A673 (cell line): ENCODE data around the gene AADACL4. TPM values are rescaled to one million over a fixed set of nuclear protein-coding genes. Genes with fewer than 3 reads are reported as not detected.

Experiments used
- BruUV-seq: library from RNA; stranded (reverse); fragments of 400-500 nt; replicated peaks from 2 replicates; lab custom pipeline; 2021; lab: Mats Ljungman, UMichigan
- CTCF ChIA-PET: fragments of 300-600 bp; sonication (Branson Sonifier 250); formaldehyde crosslinking; loops from one replicate; lab custom pipeline; 2022; ENCODE audit warnings: antibody characterized with exemption; lab: Charles Lee
- POLR2A ChIA-PET: fragments of 300-600 bp; sonication (Branson Sonifier 250); formaldehyde crosslinking; loops from one replicate; lab custom pipeline; 2022; ENCODE audit warnings: antibody characterized with exemption; ENCODE audit not compliant: low non-redundant PET; lab: Charles Lee
- DNase-seq: peaks from one replicate; pipeline ENCODE4 v3.0.0-alpha.2; 2015; ENCODE audit warnings: low spot score
- H3K27ac ChIP-seq: fragments of 200-600 bp; sonication (generic); 2 replicates; pipeline ENCODE4 v1.5.1; 2016; ENCODE audit warnings: mixed run types, low read depth, mild to moderate bottlenecking, mixed read lengths, antibody characterized with exemption, low read length; ENCODE audit not compliant: poor library complexity, severe bottlenecking
- H3K27me3 ChIP-seq: fragments of 200-600 bp; sonication (generic); replicated peaks from 2 replicates; pipeline ENCODE4 v1.6.1; 2017; ENCODE audit warnings: mixed run types, low read depth, mild to moderate bottlenecking, mixed read lengths, antibody characterized with exemption, low read length; ENCODE audit not compliant: insufficient read depth, poor library complexity
- H3K36me3 ChIP-seq: fragments of 200-600 bp; sonication (generic); 2 replicates; pipeline ENCODE4 v1.6.1; 2016; ENCODE audit warnings: mixed run types, mild to moderate bottlenecking, mixed read lengths, antibody characterized with exemption, low read length; ENCODE audit not compliant: insufficient read depth, poor library complexity, severe bottlenecking
- H3K4me1 ChIP-seq: fragments of 200-600 bp; sonication (generic); 2 replicates; pipeline ENCODE4 v1.6.1; 2017; ENCODE audit warnings: mixed run types, mild to moderate bottlenecking, mixed read lengths, antibody characterized with exemption, low read length; ENCODE audit not compliant: insufficient read depth, poor library complexity, severe bottlenecking
- H3K4me3 ChIP-seq: fragments of 200-600 bp; sonication (generic); 2 replicates; pipeline ENCODE4 v1.5.1; 2016; ENCODE audit warnings: low read depth, mixed run types, mild to moderate bottlenecking, mixed read lengths, low read length; ENCODE audit not compliant: poor library complexity, severe bottlenecking
- H3K9me3 ChIP-seq: fragments of 200-600 bp; sonication (generic); 2 replicates; pipeline ENCODE4 v1.6.1; 2016; ENCODE audit warnings: mixed run types, low read depth, mild to moderate bottlenecking, mixed read lengths, antibody characterized with exemption, low read length; ENCODE audit not compliant: poor library complexity, severe bottlenecking
- EZH2 ChIP-seq: fragments of 200-600 bp; sonication (generic); IDR thresholded peaks from 2 replicates; pipeline ENCODE4 v1.6.1; 2017; ENCODE audit warnings: borderline replicate concordance, low read depth, mild to moderate bottlenecking, mixed read lengths, antibody characterized with exemption, low read length; ENCODE audit not compliant: poor library complexity, severe bottlenecking
- intact Hi-C: fragments of 100-400 bp; cut with micrococcal nuclease; formaldehyde crosslinking; loops from one replicate; pipeline ENCODE4 v1.10.0; 2022; ENCODE audit not compliant: unreplicated experiment
- total RNA-seq: library from RNA; stranded (reverse); gene quantifications from 2 replicates; pipeline ENCODE4 v1.2.3, GENCODE V29; 2021
- TF ChIP-seq, protein P1 (sequence below): fragments of 300-800, 200-600 bp; sonication (generic); conservative IDR thresholded peaks from 2 replicates; pipeline ENCODE4 v1.5.1; 2017; ENCODE audit warnings: low read depth, mild to moderate bottlenecking, antibody characterized with exemption, low read length, moderate library complexity, mixed read lengths

Gene AADACL4
- total RNA-seq, 1 experiment from 2014 or later: 0.43 TPM

DNA sequence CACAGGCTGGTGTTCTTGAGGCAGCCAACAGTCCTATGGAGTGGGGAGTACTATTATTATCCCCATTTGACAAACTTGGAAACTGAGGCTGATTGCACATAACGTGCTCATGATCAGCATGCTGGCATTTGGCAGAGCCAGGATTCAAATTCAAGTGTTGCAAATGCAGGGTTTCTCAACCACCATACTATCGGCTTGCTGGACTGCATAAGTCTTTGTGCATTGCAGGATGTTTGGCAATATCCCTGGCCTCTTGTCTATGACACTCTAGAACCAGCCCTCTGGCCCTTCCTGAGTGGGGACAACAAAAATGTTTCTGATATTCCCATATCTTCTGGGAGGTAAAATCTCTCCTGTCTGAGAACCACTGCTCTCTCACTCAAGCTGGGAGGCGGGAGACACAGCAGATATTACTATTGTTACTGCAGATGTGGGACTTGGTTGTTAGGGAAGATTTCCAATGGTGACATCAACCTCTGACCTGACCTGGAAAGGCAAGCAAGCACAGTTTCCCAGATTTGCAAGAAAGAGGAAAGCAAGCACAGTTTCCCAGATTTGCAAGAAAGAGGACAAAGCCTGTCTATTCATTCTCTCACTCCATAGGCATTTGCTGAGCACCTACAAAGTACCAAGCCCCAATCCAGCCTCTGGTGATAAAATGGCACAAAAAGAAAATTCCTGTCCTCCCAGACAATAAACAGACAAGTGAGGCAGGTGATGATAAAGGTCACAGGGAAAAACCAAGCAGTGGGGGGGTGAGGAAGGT, 71.0 kb downstream of the AADACL4 start:
- ChIA-PET CTCF (no interaction called here), POLR2A (no interaction called here)
- Histone ChIP-seq H3K27me3 (no peaks in the 10 kb centered on the region), H3K27ac (no peak overlapping the region), H3K9me3 (no peaks in the 10 kb centered on the region), H3K4me1 (peaks cover 6% of the 10 kb centered on the region), H3K4me3 (no peak overlapping the region), H3K36me3 (no peaks in the 10 kb centered on the region)
- DNase-seq: no peak
- BruUV-seq: no TSS peak
- TF ChIP-seq, protein P1, sequence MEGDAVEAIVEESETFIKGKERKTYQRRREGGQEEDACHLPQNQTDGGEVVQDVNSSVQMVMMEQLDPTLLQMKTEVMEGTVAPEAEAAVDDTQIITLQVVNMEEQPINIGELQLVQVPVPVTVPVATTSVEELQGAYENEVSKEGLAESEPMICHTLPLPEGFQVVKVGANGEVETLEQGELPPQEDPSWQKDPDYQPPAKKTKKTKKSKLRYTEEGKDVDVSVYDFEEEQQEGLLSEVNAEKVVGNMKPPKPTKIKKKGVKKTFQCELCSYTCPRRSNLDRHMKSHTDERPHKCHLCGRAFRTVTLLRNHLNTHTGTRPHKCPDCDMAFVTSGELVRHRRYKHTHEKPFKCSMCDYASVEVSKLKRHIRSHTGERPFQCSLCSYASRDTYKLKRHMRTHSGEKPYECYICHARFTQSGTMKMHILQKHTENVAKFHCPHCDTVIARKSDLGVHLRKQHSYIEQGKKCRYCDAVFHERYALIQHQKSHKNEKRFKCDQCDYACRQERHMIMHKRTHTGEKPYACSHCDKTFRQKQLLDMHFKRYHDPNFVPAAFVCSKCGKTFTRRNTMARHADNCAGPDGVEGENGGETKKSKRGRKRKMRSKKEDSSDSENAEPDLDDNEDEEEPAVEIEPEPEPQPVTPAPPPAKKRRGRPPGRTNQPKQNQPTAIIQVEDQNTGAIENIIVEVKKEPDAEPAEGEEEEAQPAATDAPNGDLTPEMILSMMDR: no peak
- TF ChIP-seq EZH2: no peak
- intact Hi-C loops: no loop called here

DNA sequence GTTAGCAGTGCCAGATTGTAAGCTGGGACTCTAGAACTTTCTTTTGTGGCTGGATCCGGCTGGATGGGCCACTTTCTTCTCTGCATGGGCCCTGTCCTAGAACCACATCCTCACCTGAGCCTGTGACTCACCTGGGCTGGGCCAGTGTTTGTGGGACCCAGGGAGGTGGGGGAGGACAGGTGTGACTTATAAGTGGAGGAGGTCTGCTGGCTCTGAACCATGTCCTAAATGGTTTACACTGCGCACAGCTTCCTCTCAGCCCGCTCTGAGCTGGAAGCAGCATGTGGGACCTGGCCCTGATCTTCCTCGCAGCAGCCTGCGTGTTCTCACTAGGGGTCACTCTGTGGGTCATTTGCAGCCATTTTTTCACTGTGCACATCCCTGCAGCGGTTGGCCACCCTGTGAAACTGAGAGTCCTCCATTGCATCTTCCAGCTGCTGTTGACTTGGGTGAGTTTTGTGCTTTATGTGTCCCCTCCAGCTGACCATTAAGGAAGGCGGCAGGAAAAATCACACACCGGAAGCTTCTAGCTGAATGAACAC, 72.1 kb downstream of the AADACL4 start, which contains the start of gene AADACL3:
TSS of gene AADACL3 (plus strand) at position 215 of the 542 bp plus-strand sequence. CDS start at position 282, 67 bp downstream.
- CTCF ChIA-PET: interaction anchor here (0.5 kb wide), 1 partner anchor 51 kb away, joined by 3 read pairs; no protein-coding TSS in a partner anchor
- Histone ChIP-seq H3K4me1 (peaks cover 6% of the 10 kb centered on the region), H3K27ac (no peak within 1 kb of the TSS), H3K27me3 (no peaks in the 10 kb centered on the region), H3K36me3 (no peaks in the 10 kb centered on the region), H3K4me3 (no peak within 1 kb of the TSS), H3K9me3 (no peaks in the 10 kb centered on the region)
- no TSS peak for BruUV-seq
- TF ChIP-seq, protein P1: no peak
- TF ChIP-seq EZH2: no peak
- intact Hi-C loops: no loop called here
- no peak for DNase-seq
- POLR2A ChIA-PET: no interaction called here

Other genes with a start within 250 kb of the AADACL4 start
- 2.4 TPM in 2 replicates for gene DHRS3, start 25.9 kb upstream of the AADACL4 start, total RNA-seq
- gene AADACL3, start 72.0 kb downstream of the AADACL4 start, total RNA-seq: not detected in 2 replicates
- not detected in 2 replicates for gene CFAP107, start 102.1 kb downstream of the AADACL4 start, total RNA-seq
- not detected in 2 replicates for gene PRAMEF12, start 129.7 kb downstream of the AADACL4 start, total RNA-seq
- gene PRAMEF1, start 147.3 kb downstream of the AADACL4 start, total RNA-seq: not detected in 2 replicates
- not detected in 2 replicates for gene PRAMEF11, start 187.3 kb downstream of the AADACL4 start, total RNA-seq
- gene HNRNPCL1, start 204.6 kb downstream of the AADACL4 start, total RNA-seq: not detected in 2 replicates
- gene PRAMEF2, start 213.0 kb downstream of the AADACL4 start, total RNA-seq: not detected in 2 replicates
- gene PRAMEF4, start 242.1 kb downstream of the AADACL4 start, total RNA-seq: not detected in 2 replicates